ENCODE measurements around the gene ALPK1. TPM values are rescaled to one million over a fixed set of nuclear protein-coding genes. Genes with fewer than 3 reads are reported as not detected.

Gene ALPK1
- total and polyA plus RNA-seq, 2 of the 8 experiments (the other 6 are each of a cell fraction or from before 2014, with no cell fraction given) = 0.08 to 0.43 TPM

DNA sequence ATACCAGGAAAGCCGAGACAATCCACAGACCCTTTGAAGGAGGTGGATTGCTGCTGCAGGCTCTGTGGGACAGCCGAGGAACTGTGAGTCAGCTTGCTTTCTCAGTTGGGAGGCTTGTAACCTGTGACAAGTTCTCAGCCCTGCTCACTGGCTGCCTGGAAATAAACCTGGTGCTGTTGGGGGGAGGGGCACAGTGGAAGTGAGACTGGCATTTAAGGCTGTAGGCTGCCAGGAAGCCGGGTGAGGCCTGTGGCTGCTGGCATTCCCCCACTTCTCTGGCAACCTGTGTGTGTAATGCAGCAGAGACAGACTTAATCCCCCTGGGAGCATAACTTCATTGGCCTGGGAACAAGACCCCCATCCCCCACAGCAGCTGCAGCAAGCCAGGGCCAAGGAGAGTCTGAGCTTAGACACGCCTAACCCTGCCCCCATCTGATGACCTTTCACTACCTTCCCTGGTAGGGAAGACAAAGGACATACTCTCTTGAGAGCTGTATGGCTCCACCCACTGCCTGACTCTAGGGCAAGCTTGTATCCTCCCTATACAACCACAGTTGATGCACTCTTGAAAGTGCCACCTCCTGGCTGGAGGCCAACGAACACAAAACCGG, 64.1 kb downstream of the ALPK1 start (continued):
- TF ChIP-seq TCF12 (IDR thresholded peaks at IDR 0.05; ENCODE audit: low read depth, low read length) = peak; percentile 91
- TF ChIP-seq ASH2L (IDR thresholded peaks at IDR 0.05; ENCODE audit: low read length) = peak; percentile 100
- TF ChIP-seq KDM5A (IDR thresholded peaks at IDR 0.05; ENCODE audit: low read length) = no peak
- peak; percentile 100 for TF ChIP-seq RBBP5 (IDR thresholded peaks at IDR 0.05; ENCODE audit: borderline replicate concordance, low read depth, low read length)
- TF ChIP-seq BACH1 (IDR thresholded peaks at IDR 0.05; ENCODE audit: low read length) = 0 out of 2 replicates have a peak, but pooled peaks have one; percentile 22
